Measurements from ENCODE around the gene COL5A1. TPM values are rescaled to one million over a fixed set of nuclear protein-coding genes. Genes with fewer than 3 reads are reported as not detected.
A peak's percentile ranks its signal among the peaks of the same experiment; 100 is the strongest.

The COL5A1 gene
- total and polyA plus RNA-seq, 2 experiments from 2014 or later = 211 to 812 TPM

DNA sequence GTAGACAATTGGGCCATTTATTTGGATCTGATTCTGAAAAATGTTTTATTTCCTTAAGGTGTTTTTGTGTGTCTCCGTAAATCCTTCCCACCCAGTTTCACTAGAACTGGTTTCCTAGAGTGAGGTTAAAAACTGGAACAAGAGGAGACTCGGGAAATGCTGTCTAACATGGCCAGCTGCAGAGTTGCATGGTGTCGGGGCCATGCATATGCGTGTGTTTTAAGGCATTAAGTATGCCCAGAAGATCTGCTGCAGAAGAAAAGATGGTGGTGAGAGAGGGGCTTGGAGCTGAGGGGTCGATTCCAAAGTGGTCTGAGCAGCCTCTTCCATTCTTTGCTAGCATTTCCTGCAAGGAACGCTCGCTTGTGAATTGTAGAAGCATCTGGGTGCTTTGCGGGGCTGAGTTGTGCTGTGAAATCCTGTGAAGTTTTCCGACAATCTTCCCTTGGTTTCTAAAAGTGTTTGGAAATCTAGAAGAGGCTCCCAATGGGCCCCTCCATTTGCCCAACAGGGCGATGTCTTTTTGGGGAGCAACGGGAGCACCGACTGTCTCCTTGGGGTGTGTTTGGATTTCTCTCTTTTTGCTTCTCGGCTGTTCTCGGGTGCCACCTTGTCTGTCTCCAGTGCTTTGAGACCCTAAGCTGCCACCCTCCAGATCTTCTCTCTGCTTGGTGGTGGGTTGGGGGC lies 113.8 kb downstream of the COL5A1 start:
- Histone ChIP-seq H3F3A (ENCODE audit: insufficient read depth) (peaks cover 71% of the 10 kb centered on the region), H3K27me3 (replicated peaks; ENCODE audit: insufficient read depth) (no peaks in the 10 kb centered on the region), H3K79me2 (ENCODE audit: insufficient read depth) (peaks cover 49% of the 10 kb centered on the region), H3K4me3 (no peak overlapping the region), H2AFZ (no peak overlapping the region), H3K9ac (no peak overlapping the region), H3K9me2 (ENCODE audit: insufficient read depth) (no peaks in the 10 kb centered on the region), H3K27ac (no peak overlapping the region), H3K4me2 (ENCODE audit: unreplicated experiment) (no peak overlapping the region), H3K4me1 (ENCODE audit: insufficient read depth) (no peaks in the 10 kb centered on the region), H4K20me1 (ENCODE audit: insufficient read depth) (no peaks in the 10 kb centered on the region), H3K36me3 (ENCODE audit: low read depth) (peaks cover 44% of the 10 kb centered on the region; the same call in 1 of the 2 replicates), H3K9me3 (ENCODE audit: low read depth) (no peaks in the 10 kb centered on the region)
- in situ Hi-C loops (cut with MboI) = no loop called here
- TF ChIP-seq EZH2 (IDR thresholded peaks at IDR 0.05; ENCODE audit: insufficient read depth, poor library complexity, severe bottlenecking) (no peak), EZH2phosphoT487 (IDR thresholded peaks at IDR 0.05; ENCODE audit: insufficient read depth, low read depth) (no peak)
- WGBS, 2 experiments (ENCODE audit: low coverage in 1 of 2, low lambda C conversion rate in 2 of 2, missing lambda C conversion rate in 2 of 2) = 85 to 87% methylated on average over 14 of the region's 14 CpGs
- DNase-seq = no peak

DNA sequence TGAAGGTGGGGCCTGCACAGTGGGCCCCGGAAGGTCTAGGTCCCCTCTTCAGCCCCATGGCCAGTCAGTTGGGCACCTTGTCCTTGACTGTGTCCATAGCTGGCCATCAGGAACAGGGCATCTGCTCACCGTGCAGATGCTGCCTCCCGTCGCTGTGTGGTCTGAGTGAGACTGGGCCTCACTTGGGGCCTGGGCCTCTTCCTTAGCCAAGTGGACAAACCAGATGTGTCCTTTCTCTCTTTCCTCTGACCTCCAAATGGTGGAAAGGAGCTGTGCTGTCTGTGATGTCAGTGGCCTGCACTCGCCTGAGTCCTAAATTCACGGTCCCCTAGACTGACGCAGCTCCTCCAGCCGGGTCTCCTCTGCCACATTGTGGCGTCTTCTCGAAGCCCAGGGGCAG lies 114.5 kb downstream of the COL5A1 start:
- Histone ChIP-seq H3K9ac (no peak overlapping the region), H3K4me1 (ENCODE audit: insufficient read depth) (no peaks in the 10 kb centered on the region), H3K36me3 (ENCODE audit: low read depth) (peaks cover 47% of the 10 kb centered on the region), H4K20me1 (ENCODE audit: insufficient read depth) (no peaks in the 10 kb centered on the region; the same call in 1 of the 2 replicates), H2AFZ (no peak overlapping the region), H3K27me3 (replicated peaks; ENCODE audit: insufficient read depth) (no peaks in the 10 kb centered on the region), H3K9me2 (ENCODE audit: insufficient read depth) (no peaks in the 10 kb centered on the region), H3K4me3 (no peak overlapping the region), H3K9me3 (ENCODE audit: low read depth) (no peaks in the 10 kb centered on the region), H3K79me2 (ENCODE audit: insufficient read depth) (peaks cover 43% of the 10 kb centered on the region), H3K27ac (no peak overlapping the region), H3F3A (ENCODE audit: insufficient read depth) (peaks cover 71% of the 10 kb centered on the region), H3K4me2 (ENCODE audit: unreplicated experiment) (no peak overlapping the region)
- DNase-seq = no peak
- WGBS, 2 experiments (ENCODE audit: low coverage in 1 of 2, low lambda C conversion rate in 2 of 2, missing lambda C conversion rate in 2 of 2) = 87 to 91% methylated on average over 10 of the region's 10 CpGs
- in situ Hi-C loops (cut with MboI) = no loop called here
- no peak for TF ChIP-seq EZH2phosphoT487 (IDR thresholded peaks at IDR 0.05; ENCODE audit: insufficient read depth, low read depth)
- TF ChIP-seq EZH2 (IDR thresholded peaks at IDR 0.05; ENCODE audit: insufficient read depth, poor library complexity, severe bottlenecking) = no peak

DNA sequence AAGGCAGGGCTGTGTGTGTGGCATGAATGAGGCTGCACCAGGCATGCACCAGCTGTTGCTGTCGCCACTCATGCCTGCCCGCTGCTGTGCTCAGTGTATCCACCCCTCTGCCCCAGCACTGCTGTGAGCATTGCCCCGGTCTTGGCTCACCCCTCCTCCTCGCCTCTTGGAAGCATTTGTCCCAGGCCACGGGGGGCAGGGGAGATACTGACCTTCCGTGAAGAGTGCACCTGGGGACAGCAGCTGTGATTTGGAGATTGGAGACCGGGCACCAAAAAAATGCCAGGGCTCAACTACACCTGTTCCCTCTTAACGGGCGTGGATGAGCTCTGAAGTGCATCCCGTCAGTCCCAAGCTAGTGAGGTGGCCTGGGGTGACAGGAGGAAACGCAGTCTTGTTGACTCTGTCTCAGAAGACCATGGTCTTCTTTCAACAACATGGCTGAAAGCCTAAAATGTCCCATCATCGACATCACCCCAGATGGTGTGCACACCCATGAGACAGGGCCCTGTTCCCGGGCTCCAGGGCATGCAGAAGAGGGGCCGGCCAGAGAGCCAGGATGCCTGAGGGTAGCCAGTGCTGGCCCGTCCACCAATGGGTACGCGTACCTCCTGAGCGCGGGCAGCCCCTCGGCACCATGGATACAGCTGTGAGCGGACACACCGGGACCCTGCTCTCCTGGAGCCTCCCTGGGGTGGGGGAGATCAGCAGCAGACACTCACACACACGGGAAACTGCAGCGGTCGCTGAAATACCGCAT lies 115.8 kb downstream of the COL5A1 start:
- H3K36me3 ChIP-seq (ENCODE audit: low read depth) = peaks cover 60% of the 10 kb centered on the region
- no peaks in the 10 kb centered on the region for H3K4me1 ChIP-seq (ENCODE audit: insufficient read depth)
- H2AFZ ChIP-seq = no peak overlapping the region
- 80 to 82% methylated on average over 26 of the region's 26 CpGs for whole genome bisulfite sequencing, 2 experiments (ENCODE audit: low coverage in 1 of 2, low lambda C conversion rate in 2 of 2, missing lambda C conversion rate in 2 of 2)
- H3K27ac ChIP-seq = no peak overlapping the region
- peaks cover 35% of the 10 kb centered on the region for H3K79me2 ChIP-seq (ENCODE audit: insufficient read depth)
- in situ Hi-C loops (cut with MboI) = no loop called here
- H3K9me2 ChIP-seq (ENCODE audit: insufficient read depth) = no peaks in the 10 kb centered on the region
- DNase-seq = no peak
- no peaks in the 10 kb centered on the region for H3K27me3 ChIP-seq (replicated peaks; ENCODE audit: insufficient read depth)
- no peak overlapping the region for H3K4me2 ChIP-seq (ENCODE audit: unreplicated experiment)
- peaks cover 74% of the 10 kb centered on the region for H3F3A ChIP-seq (ENCODE audit: insufficient read depth)
- no peak overlapping the region for H3K9ac ChIP-seq
- no peak overlapping the region for H3K4me3 ChIP-seq
- H3K9me3 ChIP-seq (ENCODE audit: low read depth) = no peaks in the 10 kb centered on the region
- H4K20me1 ChIP-seq (ENCODE audit: insufficient read depth) = no peaks in the 10 kb centered on the region; the same call in 1 of the 2 replicates
- no peak for TF ChIP-seq EZH2phosphoT487 (IDR thresholded peaks at IDR 0.05; ENCODE audit: insufficient read depth, low read depth)
- TF ChIP-seq EZH2 (IDR thresholded peaks at IDR 0.05; ENCODE audit: insufficient read depth, poor library complexity, severe bottlenecking) = no peak

- H3K4me2 ChIP-seq (ENCODE audit: unreplicated experiment) = no peak overlapping the region
- H3K9ac ChIP-seq = no peak overlapping the region
- no peak overlapping the region for H3K27ac ChIP-seq
- peaks cover 61% of the 10 kb centered on the region for H3K36me3 ChIP-seq (ENCODE audit: low read depth)
- no peak for TF ChIP-seq EZH2 (IDR thresholded peaks at IDR 0.05; ENCODE audit: insufficient read depth, poor library complexity, severe bottlenecking)
- no peak for TF ChIP-seq EZH2phosphoT487 (IDR thresholded peaks at IDR 0.05; ENCODE audit: insufficient read depth, low read depth)
- H3K79me2 ChIP-seq (ENCODE audit: insufficient read depth) = peaks cover 33% of the 10 kb centered on the region
- peaks cover 79% of the 10 kb centered on the region for H3F3A ChIP-seq (ENCODE audit: insufficient read depth)
- H3K9me3 ChIP-seq (ENCODE audit: low read depth) = no peaks in the 10 kb centered on the region
- no peak overlapping the region for H2AFZ ChIP-seq
- H3K9me2 ChIP-seq (ENCODE audit: insufficient read depth) = no peaks in the 10 kb centered on the region
- H3K4me1 ChIP-seq (ENCODE audit: insufficient read depth) = no peaks in the 10 kb centered on the region
- DNase-seq = peak; percentile 48
- H3K4me3 ChIP-seq = no peak overlapping the region
- no peaks in the 10 kb centered on the region; the same call in 1 of the 2 replicates for H4K20me1 ChIP-seq (ENCODE audit: insufficient read depth)
- H3K27me3 ChIP-seq (replicated peaks; ENCODE audit: insufficient read depth) = no peaks in the 10 kb centered on the region
- WGBS, 2 experiments (ENCODE audit: low coverage in 1 of 2, low lambda C conversion rate in 2 of 2, missing lambda C conversion rate in 2 of 2) = 77 to 78% methylated on average over 7 to 9 of the region's 9 CpGs
- in situ Hi-C loops (cut with MboI) = no loop called here
Observed at GRCh38 chr9:134758949-134759607, 117.5 kb downstream of the COL5A1 start.
